22Rv1 (cell line): Measurements from ENCODE around the gene WNT9A.

Experiments
- H3K27ac ChIP-seq: fragments of 450-650 bp; 2 replicates; pipeline ENCODE4 v1.5.1; 2017
- CTCF ChIP-seq: fragments of 450-650 bp; IDR thresholded peaks from 2 replicates; pipeline ENCODE4 v1.5.1; 2017; ENCODE audit warnings: mild to moderate bottlenecking
- ZFX ChIP-seq: fragments of 450-650 bp; IDR thresholded peaks from 2 replicates; pipeline ENCODE4 v1.6.1; 2017; ENCODE audit warnings: antibody characterized with exemption, borderline replicate concordance

The WNT9A gene

GRCh38 chr1:227934476-227935313 is 13.0 kb downstream of the WNT9A start:
- TF ChIP-seq ZFX (no peak), CTCF (no peak)
- H3K27ac ChIP-seq, result no peak overlapping the region

GRCh38 chr1:227929751-227930472 is 17.8 kb downstream of the WNT9A start:
- TF ChIP-seq ZFX, result no peak
- no peak for TF ChIP-seq CTCF

GRCh38 chr1:227928811-227929375 is 18.8 kb downstream of the WNT9A start:
- TF ChIP-seq CTCF, result no peak
- TF ChIP-seq ZFX, result no peak

More at GRCh38 chr1:227929751-227930472, 17.8 kb downstream of the WNT9A start:
- no peak overlapping the region for H3K27ac ChIP-seq

GRCh38 chr1:227927971-227928741 is 19.6 kb downstream of the WNT9A start:
- TF ChIP-seq ZFX (no peak), CTCF (no peak)
- no peak overlapping the region for H3K27ac ChIP-seq

More at GRCh38 chr1:227928811-227929375, 18.8 kb downstream of the WNT9A start:
- H3K27ac ChIP-seq, result no peak overlapping the region

GRCh38 chr1:227926896-227927885 is 20.5 kb downstream of the WNT9A start:
- H3K27ac ChIP-seq, result no peak overlapping the region
- TF ChIP-seq ZFX (no peak), CTCF (no peak)

- no peak overlapping the region for H3K27ac ChIP-seq
- TF ChIP-seq ZFX (no peak), CTCF (no peak)
These were observed 21.4 kb downstream of the WNT9A start for GRCh38 chr1:227926216-227926791.
